GM15510 (cell line): Measurements from ENCODE around the gene LSM8.

Experiments
- POLR2A ChIP-seq: IDR thresholded peaks from 3 replicates; pipeline ENCODE4 v1.6.1; 2011; ENCODE audit warnings: borderline replicate concordance; ENCODE audit not compliant: insufficient read length; ENCODE audit errors: extremely low read depth

The LSM8 gene

DNA sequence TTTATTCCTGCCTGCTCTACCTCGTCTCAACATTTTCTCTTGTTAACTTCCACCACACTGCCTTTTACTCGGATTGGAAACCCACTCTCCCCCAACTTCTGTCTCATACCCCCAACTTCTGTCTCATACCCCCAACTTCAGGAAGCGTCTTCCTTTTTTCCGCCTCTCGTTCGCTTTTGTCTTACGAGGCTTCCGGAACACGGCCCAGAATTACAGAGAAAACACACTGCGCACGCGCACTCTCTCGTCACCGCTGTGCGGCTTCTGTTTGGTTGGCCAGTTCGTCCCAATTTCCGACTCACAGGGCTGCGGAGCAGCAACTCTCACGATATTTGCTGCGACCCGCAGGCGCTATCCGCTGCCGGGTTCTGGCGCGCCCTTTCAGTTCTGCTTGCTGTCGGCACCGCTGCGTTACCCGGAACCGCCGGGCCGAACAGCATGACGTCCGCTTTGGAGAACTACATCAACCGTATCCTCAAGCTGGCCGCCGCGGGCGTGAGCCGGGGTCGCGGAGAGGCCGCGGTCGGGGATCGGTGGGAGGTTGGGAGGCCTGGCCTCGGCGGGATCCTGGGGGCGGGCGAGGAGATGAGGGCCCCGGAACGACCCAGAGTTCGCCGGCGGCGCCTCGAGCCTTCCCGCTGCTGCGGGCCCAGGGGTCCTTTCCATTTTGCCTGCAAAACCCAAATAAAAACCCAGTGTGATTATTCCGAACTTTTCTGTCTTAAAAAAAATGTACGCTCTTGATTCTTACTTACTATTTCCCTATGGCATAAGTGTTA, at the start of gene LSM8:
TSS of gene LSM8 (plus strand) at position 379 of the 779 bp plus-strand sequence. CDS start at position 439, 60 bp downstream.
- TF ChIP-seq POLR2A, result peak; percentile 84

DNA sequence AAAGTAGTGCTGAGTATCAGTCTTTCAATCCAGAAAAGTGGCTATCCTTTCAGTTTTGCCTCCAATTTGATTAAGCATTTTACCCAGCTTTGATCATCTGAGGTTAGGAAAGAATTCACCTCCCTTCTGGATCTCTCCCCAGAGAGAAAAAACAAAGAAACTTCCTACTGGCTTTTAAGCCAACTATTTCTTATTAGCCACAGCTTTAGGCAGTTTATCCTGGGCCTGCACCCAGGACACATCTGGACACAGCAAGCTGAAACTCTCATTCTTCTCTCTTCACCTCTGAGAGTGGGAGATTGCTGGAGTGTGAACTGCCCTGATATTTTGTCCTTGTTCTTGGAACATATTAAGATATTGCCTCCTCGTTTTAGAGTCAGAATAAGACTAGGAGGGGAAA, 43.5 kb upstream of the LSM8 start:
- no peak for TF ChIP-seq POLR2A

DNA sequence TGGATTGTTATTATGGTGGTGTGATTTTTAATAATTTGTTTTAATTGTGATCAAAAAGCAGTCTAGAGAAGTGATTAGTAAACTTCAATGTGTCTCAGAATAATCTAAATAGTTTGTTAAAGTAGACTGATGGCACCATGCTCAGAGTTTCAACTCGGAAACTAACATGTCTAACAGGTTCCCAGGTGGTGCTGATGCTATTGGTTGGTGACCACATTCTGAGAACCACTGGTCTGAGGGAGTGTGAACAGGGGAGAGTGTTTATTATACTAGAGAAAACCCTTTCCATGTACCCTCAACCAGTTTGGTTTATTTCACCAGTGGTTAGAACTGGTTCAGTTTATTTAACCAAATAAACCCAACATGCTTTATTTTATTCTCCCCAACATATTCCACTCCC, 42.0 kb upstream of the LSM8 start:
- TF ChIP-seq POLR2A, result no peak

DNA sequence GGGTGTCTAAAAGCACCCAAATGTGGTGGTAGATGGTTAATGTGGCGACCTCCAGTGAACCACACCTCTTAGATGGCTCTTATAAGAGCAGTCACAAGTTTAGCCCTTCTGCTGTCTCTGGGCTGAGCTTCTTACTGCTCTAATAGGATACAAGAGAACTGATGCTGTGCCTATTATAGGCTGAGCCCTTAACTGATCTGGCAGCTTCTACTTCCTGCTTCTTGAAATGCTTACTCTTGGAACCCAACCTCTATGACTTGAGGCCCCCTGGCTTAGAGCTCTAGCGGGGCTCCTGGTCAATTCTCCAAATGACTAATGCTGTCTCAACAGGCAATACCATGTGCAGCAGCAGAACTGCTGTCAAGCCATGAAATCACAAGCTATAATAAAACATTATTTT, 35.0 kb upstream of the LSM8 start:
- no peak for TF ChIP-seq POLR2A

DNA sequence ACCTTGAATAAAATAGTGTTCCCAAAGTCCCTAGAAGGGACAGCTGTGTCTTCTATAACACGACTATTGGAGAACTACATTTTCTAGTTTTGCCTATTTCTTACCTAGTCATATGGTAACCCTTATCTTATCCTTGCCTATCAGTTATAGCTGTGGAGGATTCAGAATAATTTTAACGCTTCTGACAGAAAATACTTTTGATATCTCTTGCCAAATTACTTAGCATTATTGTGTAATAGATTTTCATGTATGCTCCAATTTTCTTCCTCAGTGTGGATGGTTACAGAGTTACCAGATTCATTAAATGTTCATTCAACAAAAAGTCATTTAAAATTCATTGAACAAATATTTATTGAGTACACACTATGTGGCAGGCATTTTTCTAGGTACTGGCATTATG, 34.6 kb upstream of the LSM8 start:
- TF ChIP-seq POLR2A, result no peak

DNA sequence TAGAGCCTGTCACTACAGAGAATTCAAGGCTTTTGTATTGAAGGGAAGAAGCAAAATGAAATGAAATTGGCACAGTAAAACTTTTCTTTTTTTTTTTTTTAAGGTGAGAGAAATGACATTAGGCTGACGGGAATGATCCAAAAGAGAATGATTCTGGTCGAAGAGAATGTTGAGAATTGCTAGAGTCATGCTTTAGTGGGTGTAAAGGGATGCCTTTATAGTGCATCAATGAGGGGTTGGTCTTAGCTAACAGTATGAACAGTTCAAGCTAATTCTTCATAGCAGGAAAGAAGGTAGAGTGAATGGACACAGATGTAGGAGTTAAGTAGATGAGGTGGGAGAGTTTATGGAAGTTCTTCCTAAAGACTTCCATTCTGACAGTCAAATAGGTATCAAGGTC, 32.3 kb upstream of the LSM8 start:
- TF ChIP-seq POLR2A, result no peak

DNA sequence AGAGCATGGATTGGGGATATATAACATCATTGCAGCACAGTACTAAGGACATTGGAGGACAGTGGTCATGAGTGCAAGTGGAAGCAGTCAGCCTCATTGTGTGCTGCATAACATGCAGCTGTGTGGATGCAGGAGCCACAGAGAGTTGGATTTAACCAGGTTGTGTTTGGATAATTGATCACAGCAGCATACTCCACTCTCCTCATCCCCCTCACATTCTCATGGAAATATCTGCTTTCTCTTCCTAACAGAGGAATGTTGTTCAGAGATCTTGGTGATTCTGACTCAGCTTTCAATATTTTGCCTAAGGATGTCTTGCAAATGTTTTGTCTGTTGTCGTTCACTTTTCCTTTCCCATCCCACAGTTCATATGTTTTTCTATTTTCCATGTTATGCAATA, 31.8 kb upstream of the LSM8 start:
- TF ChIP-seq POLR2A, result no peak

DNA sequence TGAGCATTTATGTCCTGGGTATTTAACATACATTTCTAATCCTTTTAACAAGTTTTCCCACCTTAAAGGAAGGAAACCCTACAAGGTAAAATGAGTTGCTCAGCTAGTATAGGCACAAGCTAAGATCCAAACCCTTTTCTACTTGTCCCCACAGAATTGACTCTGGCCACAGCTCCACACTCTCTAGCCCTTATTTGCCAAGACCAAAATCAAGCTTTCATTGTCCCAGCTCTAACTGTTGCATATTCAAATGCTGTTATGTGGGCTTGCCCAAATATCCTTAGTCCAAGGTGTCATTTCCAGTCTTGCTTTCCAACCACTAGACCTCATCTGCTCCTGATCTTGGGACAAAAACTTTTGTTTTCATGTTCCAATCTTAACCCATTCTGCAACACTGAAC, 31.3 kb upstream of the LSM8 start:
- no peak for TF ChIP-seq POLR2A

DNA sequence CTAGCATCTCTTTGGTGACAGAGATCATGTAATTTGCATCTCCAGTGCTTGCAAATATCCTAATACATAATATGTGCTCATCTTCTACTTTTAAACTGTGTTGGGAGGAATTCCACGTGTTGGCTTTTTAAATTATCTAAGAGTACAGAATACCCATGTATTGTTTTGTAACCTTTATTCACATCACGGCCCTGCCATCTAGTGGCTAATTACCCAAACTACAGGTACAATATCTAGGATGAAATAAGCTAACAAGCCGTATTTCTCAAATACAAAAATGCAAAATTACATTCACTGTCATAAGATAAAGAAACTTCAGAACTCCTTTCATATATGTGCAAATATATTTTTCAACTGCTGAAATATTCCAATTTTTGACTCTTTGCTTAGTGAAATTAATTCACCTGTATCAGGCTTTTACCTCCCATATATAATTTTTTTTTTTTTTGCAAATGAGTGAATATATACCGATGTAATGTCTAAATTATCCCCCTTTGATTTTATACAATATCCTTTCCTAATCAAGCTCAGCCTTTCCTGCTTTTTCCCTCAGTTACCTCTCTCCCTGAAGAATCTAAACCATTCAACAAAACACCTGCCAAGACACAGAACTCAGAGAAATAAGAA, 30.3 kb upstream of the LSM8 start:
- no peak for TF ChIP-seq POLR2A

DNA sequence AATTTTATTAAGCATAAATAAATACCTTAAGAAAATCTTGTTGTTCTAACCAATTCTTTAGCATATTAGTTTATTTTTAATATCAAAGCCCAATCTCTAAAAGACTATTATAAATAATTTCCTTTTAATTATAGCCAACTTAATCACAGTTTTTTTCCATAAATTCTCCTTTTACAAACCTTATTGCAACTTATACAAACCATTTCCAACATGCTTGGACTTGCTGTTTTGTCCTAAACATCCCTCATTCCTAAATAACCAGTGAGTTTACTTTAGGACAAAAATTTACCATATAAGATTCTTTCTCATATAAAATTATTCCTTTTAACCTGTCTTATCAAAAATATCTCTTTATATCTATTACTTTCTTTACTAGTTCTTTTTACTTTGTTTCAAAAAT, 25.2 kb upstream of the LSM8 start:
- TF ChIP-seq POLR2A, result no peak

DNA sequence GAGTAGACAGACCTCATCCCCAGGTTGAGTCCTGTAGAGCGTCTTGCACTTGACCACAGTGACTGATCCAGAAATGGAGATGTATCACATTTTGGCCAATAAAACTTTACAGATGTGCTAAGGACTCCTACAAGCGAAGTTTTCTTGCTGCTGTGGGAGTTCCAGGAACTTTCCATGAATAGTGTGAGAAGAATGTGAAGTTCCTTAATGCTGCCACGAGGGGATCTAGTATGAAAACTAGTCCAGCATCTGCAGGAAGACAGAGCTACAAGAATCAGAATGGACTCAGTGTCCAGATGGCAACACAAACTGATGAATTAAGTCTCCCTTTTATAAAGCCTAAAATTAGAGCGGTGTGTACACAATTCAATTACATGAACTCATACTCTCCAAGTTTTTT, 14.8 kb upstream of the LSM8 start:
- no peak for TF ChIP-seq POLR2A

DNA sequence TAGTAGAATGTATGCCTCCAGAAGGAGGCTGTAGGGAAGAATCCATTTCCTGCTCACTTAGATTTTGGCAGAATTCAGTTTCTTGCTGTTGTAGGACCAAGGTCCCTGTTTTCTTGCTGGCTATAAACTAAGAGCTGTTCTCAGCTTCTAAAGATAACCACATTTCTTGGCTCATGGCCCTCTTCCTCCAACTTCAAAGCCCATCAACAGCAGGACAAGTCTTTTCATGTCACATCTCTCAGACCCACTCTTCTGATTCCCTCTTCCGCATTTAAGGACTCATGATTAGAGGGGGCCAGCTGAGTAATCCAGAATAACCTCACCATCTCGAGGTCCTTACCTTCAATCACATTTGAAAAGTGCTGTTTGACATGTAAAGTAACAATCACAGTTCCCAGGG, 8.2 kb upstream of the LSM8 start:
- TF ChIP-seq POLR2A, result no peak

DNA sequence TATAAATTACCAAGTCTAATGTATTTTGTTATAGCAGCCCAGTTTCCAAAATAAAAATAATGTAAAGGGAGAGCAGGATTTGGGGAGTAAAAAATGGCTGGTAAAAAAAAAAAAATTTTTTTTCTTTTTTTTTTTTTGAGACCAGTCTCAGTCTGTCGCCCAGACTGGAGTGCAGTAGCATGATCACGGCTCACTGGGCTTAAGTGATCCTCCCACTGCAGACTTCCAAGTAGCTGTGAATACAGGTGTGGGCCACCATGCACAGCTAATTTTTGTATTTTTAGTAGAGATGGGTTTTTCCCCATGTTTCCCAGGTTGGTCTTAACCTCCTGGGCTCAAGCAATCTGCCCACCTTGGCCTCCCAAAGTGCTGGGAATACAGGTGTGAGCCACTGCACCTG, 4.8 kb upstream of the LSM8 start:
- TF ChIP-seq POLR2A, result no peak

DNA sequence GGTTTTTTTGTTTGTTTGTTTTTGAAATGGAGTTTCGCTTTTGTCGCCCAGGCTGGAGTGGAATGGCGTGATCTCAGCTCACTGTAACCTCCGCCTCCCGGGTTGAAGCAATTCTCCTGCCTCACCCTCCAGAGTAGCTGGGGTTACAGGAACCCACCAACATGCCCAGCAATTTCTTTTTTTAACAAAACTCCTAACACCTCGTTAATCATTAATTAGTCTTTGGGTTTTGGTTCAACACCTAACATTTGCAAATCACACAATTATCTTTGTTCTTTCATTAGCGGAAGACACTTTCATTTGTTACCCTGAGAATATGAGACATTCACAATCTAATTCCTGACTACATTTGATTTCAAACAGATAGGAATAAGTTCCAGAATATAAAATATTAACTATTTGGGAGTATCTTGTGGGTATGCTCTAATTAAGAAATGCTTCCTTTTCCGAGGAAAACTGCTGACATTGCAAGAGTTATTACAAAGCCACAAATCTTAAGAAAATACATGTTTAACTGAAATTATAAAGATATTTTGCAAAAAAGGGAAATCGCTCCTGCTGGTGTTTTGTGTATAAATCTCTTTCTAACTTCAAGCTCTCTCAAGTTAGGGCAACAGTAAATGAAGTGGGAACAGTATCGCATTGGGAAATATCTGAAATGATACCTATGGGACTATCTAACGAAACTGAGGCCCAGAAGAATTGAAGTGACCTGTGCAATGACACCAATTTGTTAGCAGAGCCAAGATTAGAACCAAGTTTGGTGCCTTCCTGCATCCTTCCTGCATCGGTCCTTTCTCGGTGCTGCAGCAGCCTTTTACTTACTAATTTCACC, 1.2 kb upstream of the LSM8 start:
- TF ChIP-seq POLR2A, result no peak

DNA sequence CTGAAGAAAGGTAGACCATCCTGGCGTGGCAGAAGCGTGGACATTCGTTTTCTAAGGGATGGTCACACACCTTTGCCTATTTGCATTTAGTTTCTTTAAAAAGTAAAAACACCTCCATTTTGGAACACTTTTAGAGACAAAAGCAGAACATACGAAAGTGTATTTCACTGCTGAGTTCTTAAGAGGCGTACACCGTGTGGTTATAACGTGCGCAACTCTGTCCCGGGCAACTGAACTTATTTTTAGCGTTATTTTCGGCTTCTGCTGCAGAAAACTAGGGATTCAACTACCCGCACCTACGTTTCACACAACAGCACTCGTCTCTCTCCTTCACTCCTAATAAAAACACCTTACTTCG, 557 bp upstream of the LSM8 start:
- TF ChIP-seq POLR2A, result no peak
